Mucosa of rectum (tissue), 2 donors: ENCODE data around the gene NEK6.

Experiments
- H3K27ac ChIP-seq, 2 donors: one replicate each; pipeline ENCODE4 v1.7.0; 2013; ENCODE audit warnings: inconsistent platforms in 2 of 2, low read depth in 2 of 2, low read length in 2 of 2
- H3K27me3 ChIP-seq, 2 donors: one replicate each; pipeline ENCODE4 v1.7.0; 2013; ENCODE audit warnings: low read length in 2 of 2; ENCODE audit not compliant: control insufficient read depth in 2 of 2, insufficient read depth in 2 of 2
- H3K36me3 ChIP-seq, 2 donors: one replicate each; pipeline ENCODE4 v1.7.0; 2013; ENCODE audit warnings: low read length in 2 of 2; ENCODE audit not compliant: control insufficient read depth in 2 of 2, insufficient read depth in 2 of 2
- H3K4me1 ChIP-seq, 2 donors: one replicate each; pipeline ENCODE4 v1.7.0; 2013; ENCODE audit warnings: low read length in 2 of 2, mild to moderate bottlenecking in 1 of 2; ENCODE audit not compliant: control insufficient read depth in 2 of 2, insufficient read depth in 2 of 2
- H3K4me3 ChIP-seq, 2 donors: one replicate each; pipeline ENCODE4 v1.7.0; 2013; ENCODE audit warnings: low read length in 2 of 2
- H3K9ac ChIP-seq, 2 donors: one replicate each; pipeline ENCODE4 v1.7.0; 2013; ENCODE audit warnings: low read length in 2 of 2, low read depth in 1 of 2, mild to moderate bottlenecking in 1 of 2
- H3K9me3 ChIP-seq, 2 donors: one replicate each; pipeline ENCODE4 v1.7.0; 2013; ENCODE audit warnings: low read length in 2 of 2; ENCODE audit not compliant: control insufficient read depth in 2 of 2
- donor health status: healthy.
- donor health status: Normal muscosa, but diverticular disease.

The NEK6 gene

DNA sequence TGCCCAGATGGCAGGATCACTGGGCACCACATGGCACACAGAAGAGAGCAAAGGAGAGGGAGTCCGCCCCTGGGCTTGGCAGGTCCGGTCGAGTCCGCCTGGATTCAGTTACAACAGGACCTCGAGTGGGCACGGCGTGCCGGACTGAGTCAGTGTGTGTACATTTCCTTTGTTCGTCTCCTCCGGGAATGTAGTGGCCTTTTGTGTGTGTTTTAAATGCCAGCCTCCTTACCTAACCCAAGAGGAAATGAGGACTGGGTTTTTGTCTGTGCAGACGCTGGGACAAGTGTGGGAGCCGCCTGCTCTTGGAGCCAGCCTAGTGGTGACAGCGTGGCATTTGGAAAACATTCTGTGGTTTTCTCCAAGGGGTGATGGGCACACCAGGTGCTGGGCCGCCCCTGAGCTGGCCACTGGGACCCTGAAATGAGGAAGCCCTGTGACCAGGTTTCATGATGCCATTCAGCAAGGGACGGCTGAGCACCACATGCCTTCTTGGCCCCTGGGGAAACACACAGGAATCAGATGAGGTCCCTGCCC lies 9.6 kb downstream of the NEK6 start:
- H3K4me1 ChIP-seq, result peaks cover 67 to 68% of the 10 kb centered on the region in 2 donors
- peaks cover 0 to 4% of the 10 kb centered on the region in 2 donors for H3K36me3 ChIP-seq
- no peaks in the 10 kb centered on the region for H3K9me3 ChIP-seq
- peak overlapping the region; percentile 71 to 85 for H3K27ac ChIP-seq
- no peaks in the 10 kb centered on the region for H3K27me3 ChIP-seq
- peak overlapping the region; percentile 17 to 63 for H3K9ac ChIP-seq
- peak overlapping the region in 1 of 2 donors; percentile 37 for H3K4me3 ChIP-seq

- Histone ChIP-seq H3K9me3 (no peaks in the 10 kb centered on the region), H3K36me3 (peaks cover 0 to 4% of the 10 kb centered on the region in 2 donors), H3K4me1 (peaks cover 67 to 70% of the 10 kb centered on the region in 2 donors), H3K27ac (peak overlapping the region in 1 of 2 donors; percentile 85), H3K27me3 (no peaks in the 10 kb centered on the region), H3K4me3 (no peak overlapping the region), H3K9ac (no peak overlapping the region)
Measured at GRCh38 chr9:124268248-124268647, 10.5 kb downstream of the NEK6 start.

DNA sequence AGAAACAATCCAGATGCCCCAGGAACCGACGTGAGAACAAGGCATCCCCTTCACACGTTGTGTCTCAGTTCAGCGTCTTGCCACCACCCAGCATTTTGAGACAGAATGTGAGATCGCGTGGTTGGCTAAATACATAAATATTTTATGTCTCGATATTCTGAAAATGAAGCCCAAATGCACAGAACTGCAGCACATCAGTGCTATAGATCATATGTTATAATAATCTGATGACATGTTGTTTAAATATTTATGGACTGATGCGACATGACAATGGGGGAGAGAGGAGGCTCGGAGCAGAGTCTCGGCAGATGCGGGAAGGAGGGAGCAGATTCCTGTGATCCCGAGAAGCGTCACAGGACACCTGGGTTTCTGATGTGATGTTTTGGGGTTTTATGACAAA lies 10.9 kb downstream of the NEK6 start:
- H3K9me3 ChIP-seq, result no peaks in the 10 kb centered on the region
- peaks cover 0 to 4% of the 10 kb centered on the region in 2 donors for H3K36me3 ChIP-seq
- H3K9ac ChIP-seq, result no peak overlapping the region
- H3K27ac ChIP-seq, result no peak overlapping the region
- peaks cover 65 to 66% of the 10 kb centered on the region in 2 donors for H3K4me1 ChIP-seq
- no peaks in the 10 kb centered on the region for H3K27me3 ChIP-seq
- H3K4me3 ChIP-seq, result no peak overlapping the region

- peaks cover 0 to 4% of the 10 kb centered on the region in 2 donors for H3K36me3 ChIP-seq
- H3K4me1 ChIP-seq, result peaks cover 56 to 57% of the 10 kb centered on the region in 2 donors
- no peaks in the 10 kb centered on the region for H3K27me3 ChIP-seq
- H3K9ac ChIP-seq, result no peak overlapping the region
- no peak overlapping the region for H3K4me3 ChIP-seq
- no peaks in the 10 kb centered on the region for H3K9me3 ChIP-seq
- H3K27ac ChIP-seq, result no peak overlapping the region
Measured at GRCh38 chr9:124269556-124269955, 11.8 kb downstream of the NEK6 start.

DNA sequence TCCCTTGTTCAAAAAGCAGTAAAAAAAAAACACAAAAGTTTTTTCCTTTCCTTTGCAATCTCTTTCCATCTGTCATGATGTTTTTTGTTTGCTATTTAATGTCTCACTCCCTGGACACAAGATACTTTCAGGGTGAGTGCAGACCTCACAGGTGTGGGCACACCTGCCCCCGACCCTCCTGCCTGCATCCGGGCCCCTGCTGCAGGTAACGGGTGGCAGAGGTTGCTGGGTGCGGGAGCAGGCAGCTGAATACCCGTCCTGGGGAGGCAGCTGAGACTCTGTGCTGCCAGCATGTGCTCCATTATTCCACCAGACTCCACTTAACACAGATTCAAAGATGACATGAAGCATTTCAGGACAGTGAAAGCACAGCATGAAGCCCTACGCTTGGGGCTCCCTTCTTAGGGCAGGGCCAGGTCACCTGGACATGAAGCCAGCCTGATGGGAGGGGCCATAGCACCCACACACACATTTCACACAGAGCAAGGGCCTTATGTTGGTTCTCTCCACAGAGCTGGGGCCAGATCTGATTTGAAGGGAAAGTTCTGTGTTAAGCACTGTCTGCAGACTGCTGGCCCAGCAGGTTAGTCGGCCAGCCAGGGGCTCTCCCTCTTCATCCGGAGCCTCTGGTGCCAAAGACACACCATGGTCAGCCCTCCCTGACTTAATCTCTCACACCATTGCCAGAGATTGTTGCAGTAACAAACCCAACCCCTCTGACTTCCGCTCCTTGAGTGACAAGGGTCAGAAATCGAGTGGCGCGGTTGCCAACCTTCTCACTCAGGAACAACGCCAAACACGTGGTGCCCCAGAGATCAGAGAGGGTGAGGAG lies 13.0 kb downstream of the NEK6 start:
- H3K36me3 ChIP-seq, result peaks cover 0 to 3% of the 10 kb centered on the region in 2 donors
- H3K4me1 ChIP-seq, result peaks cover 51 to 53% of the 10 kb centered on the region in 2 donors
- peak overlapping the region in 1 of 2 donors; percentile 50 for H3K9ac ChIP-seq
- peak overlapping the region; percentile 48 to 59 for H3K27ac ChIP-seq
- H3K9me3 ChIP-seq, result no peaks in the 10 kb centered on the region
- no peaks in the 10 kb centered on the region for H3K27me3 ChIP-seq
- peak overlapping the region in 1 of 2 donors; percentile 9 for H3K4me3 ChIP-seq

DNA sequence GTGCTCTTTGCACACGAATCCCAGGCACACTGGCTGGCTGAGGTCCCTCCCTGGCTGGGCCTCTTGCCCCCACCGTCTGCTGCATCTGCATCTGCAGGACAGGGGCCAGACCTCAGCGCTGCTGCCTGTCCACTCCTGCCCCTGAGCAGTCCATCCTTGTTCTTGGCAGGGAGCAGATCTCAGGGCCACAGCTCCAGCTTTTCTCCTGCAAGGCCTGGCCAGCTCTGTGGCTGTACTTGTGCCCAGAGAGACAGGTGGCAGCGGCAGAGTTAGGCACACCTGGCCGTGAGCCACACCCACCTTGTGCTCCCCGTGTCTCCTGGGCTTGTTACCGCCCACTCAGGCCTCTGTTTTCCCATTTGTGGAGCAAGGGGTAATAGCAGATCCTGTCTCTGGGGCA lies 13.9 kb downstream of the NEK6 start:
- H3K4me1 ChIP-seq, result peaks cover 43 to 44% of the 10 kb centered on the region in 2 donors
- H3K4me3 ChIP-seq, result no peak overlapping the region
- no peaks in the 10 kb centered on the region for H3K9me3 ChIP-seq
- H3K36me3 ChIP-seq, result peaks cover 0 to 2% of the 10 kb centered on the region in 2 donors
- H3K9ac ChIP-seq, result peak overlapping the region in 1 of 2 donors; percentile 13
- H3K27me3 ChIP-seq, result no peaks in the 10 kb centered on the region
- H3K27ac ChIP-seq, result peak overlapping the region; percentile 48 to 59

- H3K4me1 ChIP-seq, result peaks cover 38 to 39% of the 10 kb centered on the region in 2 donors
- H3K9ac ChIP-seq, result no peak overlapping the region
- peaks cover 0 to 2% of the 10 kb centered on the region in 2 donors for H3K36me3 ChIP-seq
Measured at GRCh38 chr9:124272118-124272517, 14.4 kb downstream of the NEK6 start.

DNA sequence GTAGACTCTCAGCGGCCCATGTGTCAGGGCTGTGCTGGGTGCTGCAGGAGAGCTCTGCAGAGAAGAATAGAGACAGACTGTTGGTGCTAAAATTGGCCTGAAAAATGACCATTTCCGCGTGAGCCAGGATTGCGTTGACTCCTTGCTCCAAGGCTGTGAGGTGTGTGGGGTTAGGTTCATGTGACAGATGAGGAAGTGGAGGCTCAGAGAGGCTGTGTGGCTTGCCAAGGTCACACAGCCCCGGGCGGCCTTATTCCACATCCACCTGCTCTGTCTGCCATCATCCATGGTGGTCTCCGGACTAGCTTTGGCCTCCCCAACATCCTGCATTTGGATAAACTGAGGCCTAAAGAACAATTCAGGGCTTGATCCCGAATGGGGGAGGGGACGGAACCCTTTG lies 15.2 kb downstream of the NEK6 start:
- peaks cover 30 to 33% of the 10 kb centered on the region in 2 donors for H3K4me1 ChIP-seq
- H3K4me3 ChIP-seq, result no peak overlapping the region
- H3K27ac ChIP-seq, result no peak overlapping the region
- H3K9me3 ChIP-seq, result no peaks in the 10 kb centered on the region
- H3K9ac ChIP-seq, result peak overlapping the region in 1 of 2 donors; percentile 3
- H3K27me3 ChIP-seq, result no peaks in the 10 kb centered on the region
- peaks cover 0 to 2% of the 10 kb centered on the region in 2 donors for H3K36me3 ChIP-seq

More at GRCh38 chr9:124272118-124272517, 14.4 kb downstream of the NEK6 start:
- H3K27me3 ChIP-seq, result no peaks in the 10 kb centered on the region
- H3K27ac ChIP-seq, result peak overlapping the region in 1 of 2 donors; percentile 59
- H3K4me3 ChIP-seq, result no peak overlapping the region
- H3K9me3 ChIP-seq, result no peaks in the 10 kb centered on the region

- peak overlapping the region in 1 of 2 donors; percentile 9 for H3K27ac ChIP-seq
Measured at GRCh38 chr9:124273427-124274160, 15.8 kb downstream of the NEK6 start.

More at GRCh38 chr9:124273427-124274160, 15.8 kb downstream of the NEK6 start:
- H3K4me3 ChIP-seq, result no peak overlapping the region
- H3K9ac ChIP-seq, result no peak overlapping the region
- no peaks in the 10 kb centered on the region for H3K27me3 ChIP-seq
- H3K4me1 ChIP-seq, result peaks cover 26 to 33% of the 10 kb centered on the region in 2 donors
- no peaks in the 10 kb centered on the region for H3K9me3 ChIP-seq
- peaks cover 0 to 2% of the 10 kb centered on the region in 2 donors for H3K36me3 ChIP-seq
